Heart right ventricle (tissue), 16 donors: ENCODE results near the gene ADGRD2. TPM values are rescaled to one million over a fixed set of nuclear protein-coding genes. Genes with fewer than 3 reads are reported as not detected.
"Not testable (repeated sequence)": the region's sequence is repeated elsewhere in the genome, so short reads cannot be mapped to it uniquely, and the experiment has no call there.

Experiments
- ATAC-seq, 8 donors: fragments of 200-7000 bp; cut with Tn5 transposase; one replicate each; pipeline ENCODE4 v1.9.1; 2020; ENCODE audit warnings: mild to moderate bottlenecking in 8 of 8, moderate library complexity in 8 of 8, moderate number of reproducible peaks in 1 of 8
- DNase-seq, 2 donors: peaks; one replicate each; pipeline ENCODE4 v3.0.0-alpha.2; 2020
- H3K27ac ChIP-seq, 10 donors: fragments of 200-600 bp; sonication (generic) in 2 of 10; one replicate each; pipeline versions ENCODE4 v1.5.0 to v1.8.0; 2020 to 2022; ENCODE audit warnings: mild to moderate bottlenecking in 3 of 10
- H3K27me3 ChIP-seq, 7 donors: fragments of 200-600 bp; one replicate each; pipeline ENCODE4 v1.8.0; 2021 to 2022; ENCODE audit warnings: mild to moderate bottlenecking in 2 of 7
- H3K36me3 ChIP-seq, 9 donors: fragments of 200-600 bp; sonication (generic) in 1 of 9; one replicate each; pipeline versions ENCODE4 v1.5.0 to v1.8.0; 2020 to 2022; ENCODE audit warnings: mild to moderate bottlenecking in 2 of 9
- H3K4me1 ChIP-seq, 9 donors: fragments of 200-600 bp; sonication (generic) in 1 of 9; one replicate each; pipeline versions ENCODE4 v1.5.0 to v1.8.0; 2020 to 2022; ENCODE audit warnings: mild to moderate bottlenecking in 4 of 9
- H3K4me3 ChIP-seq, 10 donors: fragments of 200-600 bp; sonication (generic) in 2 of 10; one replicate each; pipeline versions ENCODE4 v1.5.0 to v1.8.0; 2020 to 2022; ENCODE audit warnings: mild to moderate bottlenecking in 7 of 10, moderate library complexity in 2 of 10
- H3K9me3 ChIP-seq, 11 donors: fragments of 200-600 bp in 10 of 11; sonication (generic) in 2 of 11; one replicate each; pipeline versions ENCODE4 v1.5.0 to v1.8.0; 2013 to 2022; ENCODE audit warnings: mild to moderate bottlenecking in 2 of 11, control low read depth in 1 of 11, moderate library complexity in 1 of 11
- WGBS, 2 donors: extraction: QIAGEN DNeasy Blood & Tissue Kit; methylation state at CpG; one replicate each; pipeline ENCODE4 v1.1.7; 2013; ENCODE audit warnings: inconsistent platforms in 1 of 2; 5-methylcytosine and 5-hydroxymethylcytosine counted together
- intact Hi-C, 10 donors: fragments of 100-400 bp; cut with DNase I; formaldehyde crosslinking; loops; one replicate each; pipeline versions ENCODE4 v1.11.1 to v1.14.2; 2022
- polyA plus RNA-seq, 2 donors: library from polyadenylated mRNA; stranded (reverse); fragments of 200-250 nt; gene quantifications; one replicate each; pipeline ENCODE4 v1.2.3, GENCODE V29; 2013
- total RNA-seq, 10 donors: library from RNA; stranded (reverse); fragmentation: NEBNext Ultra II Directional in 3 of 10; extraction: Animal tissue kit (Norgen Biotek cat#: 25700) in 3 of 10; gene quantifications; one replicate each; pipeline versions ENCODE4 v1.2.1 to v1.2.4, GENCODE V29; 2021 to 2023
- TF ChIP-seq, protein P1 (sequence below), 9 donors: fragments of 200-600 bp; sonication (generic) in 2 of 9; IDR thresholded peaks; one replicate each; pipeline versions ENCODE4 v1.5.0 to v1.8.0; 2021 to 2022; ENCODE audit warnings: antibody characterized with exemption in 9 of 9, mild to moderate bottlenecking in 5 of 9, moderate library complexity in 1 of 9
- donor health status: Arrhythmogenic right ventricular cardiomyopathy.
- donor health status: ischemic (EF 13 %, LVEDD 7.1; RV severe dilation, severe dysfunction).
- donor health status: healthy with polysubstance abuse.
- donor health status: DM: no; HTN: yes; CAD: no.
- donor health status: DM: no; HTN: no; CAD: no.
- donor health status: ischemic (EF 25% LVEDD 6.9; RV normal size, moderate dysfunction).
- donor health status: ischemic (EF 25% LVEDD 5.7; RV mildly dilated, moderate dysfunction).
- donor health status: healthy.
- donor health status: DM: yes; HTN: yes; CAD: no.
- donor health status: Ischemic cardiomyopathy.
- donor health status: ischemic (EF 35%, LVEDD 5.7; RV mildly dilated, moderate dysfunction).
- donor health status: nonischemic (EF 11% LVEDD 7.7; RV severe dilation, severe dysfunction).
- donor health status: DM: yes; HTN: yes; CAD: no.
- donor health status: PGD.
- donor health status: ischemic (EF 29% LVEDD 5.4; RV normal size, mild dysfunction).
- donor health status: nonischemic (EF 23%, LVEDD 6.1; RV moderate dilation, normal function).

ADGRD2 gene
- total and polyA plus RNA-seq, 12 donors: 0.03 to 0.68 TPM; not detected in 10

DNA sequence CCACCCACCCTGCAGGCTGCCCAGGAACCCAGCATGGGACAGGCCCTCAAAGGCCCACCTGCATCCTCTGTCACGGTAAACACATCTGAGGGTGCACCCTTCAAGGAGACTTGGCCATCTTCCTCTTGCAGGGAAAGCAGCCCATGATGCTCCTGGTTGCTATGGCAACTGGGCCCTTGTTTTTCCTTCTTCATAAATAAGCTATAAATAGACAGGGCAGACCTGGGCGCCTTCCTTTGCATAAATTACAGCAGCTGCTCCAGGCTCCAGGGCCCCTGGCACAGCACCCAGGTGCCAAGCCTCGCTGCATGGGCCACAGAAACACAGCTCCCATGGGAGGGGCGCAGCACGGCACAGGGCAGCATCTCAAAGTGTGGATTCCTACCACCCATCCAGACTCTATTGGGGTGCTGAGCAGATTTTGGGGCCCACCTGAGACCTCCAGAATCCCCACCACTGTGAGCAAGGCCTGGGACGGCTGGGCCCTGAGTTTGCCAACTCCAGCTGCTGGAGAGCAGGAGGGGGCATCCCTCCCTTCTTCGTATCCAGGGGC is 29.2 kb upstream of the ADGRD2 start:
- no peak for DNase-seq
- peaks cover 0 to 8% (median 3%) of the 10 kb centered on the region in 7 donors for H3K27me3 ChIP-seq
- no peaks in the 10 kb centered on the region for H3K4me1 ChIP-seq
- TF ChIP-seq, protein P1, sequence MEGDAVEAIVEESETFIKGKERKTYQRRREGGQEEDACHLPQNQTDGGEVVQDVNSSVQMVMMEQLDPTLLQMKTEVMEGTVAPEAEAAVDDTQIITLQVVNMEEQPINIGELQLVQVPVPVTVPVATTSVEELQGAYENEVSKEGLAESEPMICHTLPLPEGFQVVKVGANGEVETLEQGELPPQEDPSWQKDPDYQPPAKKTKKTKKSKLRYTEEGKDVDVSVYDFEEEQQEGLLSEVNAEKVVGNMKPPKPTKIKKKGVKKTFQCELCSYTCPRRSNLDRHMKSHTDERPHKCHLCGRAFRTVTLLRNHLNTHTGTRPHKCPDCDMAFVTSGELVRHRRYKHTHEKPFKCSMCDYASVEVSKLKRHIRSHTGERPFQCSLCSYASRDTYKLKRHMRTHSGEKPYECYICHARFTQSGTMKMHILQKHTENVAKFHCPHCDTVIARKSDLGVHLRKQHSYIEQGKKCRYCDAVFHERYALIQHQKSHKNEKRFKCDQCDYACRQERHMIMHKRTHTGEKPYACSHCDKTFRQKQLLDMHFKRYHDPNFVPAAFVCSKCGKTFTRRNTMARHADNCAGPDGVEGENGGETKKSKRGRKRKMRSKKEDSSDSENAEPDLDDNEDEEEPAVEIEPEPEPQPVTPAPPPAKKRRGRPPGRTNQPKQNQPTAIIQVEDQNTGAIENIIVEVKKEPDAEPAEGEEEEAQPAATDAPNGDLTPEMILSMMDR (IDR thresholded peaks at IDR 0.05): no peak
- no peaks in the 10 kb centered on the region for H3K36me3 ChIP-seq
- no peak overlapping the region for H3K4me3 ChIP-seq
- H3K9me3 ChIP-seq: no peaks in the 10 kb centered on the region
- H3K27ac ChIP-seq: no peak overlapping the region
- 55 to 60% methylated on average over 7 of the region's 7 CpGs for WGBS, 2 donors
- intact Hi-C loops: loop anchor here in 3 of 10 donors (2.0 to 5.0 kb wide), 2 partner anchors 116 kb away; no protein-coding TSS in a partner anchor
- peak in 2 of 8 donors; percentile 8 to 37 for ATAC-seq

DNA sequence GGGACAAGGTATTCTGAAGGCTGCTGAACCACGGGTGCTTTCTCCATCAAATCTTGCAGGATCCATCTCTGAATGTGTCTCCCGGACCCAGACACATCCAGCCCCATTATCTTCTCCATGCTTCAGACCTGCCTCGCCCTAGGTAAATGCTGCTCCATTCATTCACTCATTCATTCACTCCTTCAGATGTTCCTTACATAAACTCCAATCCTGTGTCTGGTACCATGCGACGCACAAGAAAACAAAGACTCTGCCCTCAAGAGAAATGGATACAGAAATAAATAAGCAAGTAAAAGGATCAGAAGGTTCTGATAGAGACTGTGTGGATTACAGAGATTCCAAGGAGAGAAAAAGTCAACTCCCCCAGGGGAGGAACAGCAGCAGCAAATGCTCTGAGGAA is 27.1 kb upstream of the ADGRD2 start:
- intact Hi-C loops: loop anchor here in 2 of 10 donors (5.0 kb wide), 1 partner anchor 114 kb away; no protein-coding TSS in a partner anchor
- no peak for ATAC-seq
- TF ChIP-seq, protein P1 (IDR thresholded peaks at IDR 0.05): no peak
- H3K27me3 ChIP-seq: peaks cover 0 to 11% (median 3%) of the 10 kb centered on the region in 7 donors
- H3K4me3 ChIP-seq: no peak overlapping the region
- H3K9me3 ChIP-seq: no peaks in the 10 kb centered on the region
- DNase-seq: no peak
- no peaks in the 10 kb centered on the region for H3K36me3 ChIP-seq
- H3K27ac ChIP-seq: no peak overlapping the region
- 79 to 84% methylated on average over 5 of the region's 5 CpGs for WGBS, 2 donors
- no peaks in the 10 kb centered on the region for H3K4me1 ChIP-seq

DNA sequence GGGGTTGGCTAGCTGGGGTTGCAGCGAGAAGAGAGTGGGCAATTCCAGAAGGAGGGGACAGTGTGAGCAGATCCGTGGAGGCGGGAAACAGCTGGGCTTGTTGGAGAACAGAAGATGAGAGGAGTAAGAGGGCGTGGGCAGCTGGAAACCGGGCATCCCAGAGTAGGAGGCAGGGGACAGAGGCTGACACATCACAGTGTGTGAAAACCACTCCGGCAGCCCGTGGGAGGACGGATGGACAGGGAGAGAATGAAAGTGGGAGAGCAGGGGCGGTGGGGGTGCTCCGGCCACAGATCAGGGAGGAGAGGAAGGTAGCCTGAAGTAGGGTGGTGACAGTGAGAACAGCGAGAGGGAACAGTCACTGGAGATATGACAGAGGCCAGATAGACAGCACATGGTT is 26.7 kb upstream of the ADGRD2 start:
- ATAC-seq: peak in 2 of 8 donors; percentile 7 to 8
- Histone ChIP-seq H3K27me3 (peaks cover 0 to 11% (median 3%) of the 10 kb centered on the region in 7 donors), H3K4me3 (no peak overlapping the region), H3K36me3 (no peaks in the 10 kb centered on the region), H3K27ac (no peak overlapping the region), H3K9me3 (no peaks in the 10 kb centered on the region), H3K4me1 (no peaks in the 10 kb centered on the region)
- no peak for DNase-seq
- WGBS, 2 donors: 33 to 37% methylated on average over 11 of the region's 11 CpGs
- TF ChIP-seq, protein P1 (IDR thresholded peaks at IDR 0.05): no peak
- intact Hi-C loops: loop anchor here in 2 of 10 donors (5.0 kb wide), 1 partner anchor 114 kb away; no protein-coding TSS in a partner anchor

DNA sequence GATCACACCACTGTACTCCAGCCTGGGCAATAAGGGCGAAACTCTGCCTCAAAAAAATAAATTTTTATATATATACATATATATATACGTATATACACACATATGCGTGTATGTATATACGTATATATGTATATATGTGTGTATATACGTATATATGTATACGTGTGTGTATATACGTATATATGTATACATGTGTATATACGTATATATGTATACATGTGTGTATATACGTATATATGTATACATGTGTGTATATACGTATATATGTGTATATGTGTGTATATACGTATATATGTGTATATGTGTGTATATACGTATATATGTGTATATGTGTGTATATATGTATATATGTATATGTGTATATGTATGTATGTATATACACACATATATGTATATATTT is 24.5 kb upstream of the ADGRD2 start:
- H3K27ac ChIP-seq, ATAC-seq, intact Hi-C loops, H3K9me3 ChIP-seq, H3K4me1 ChIP-seq, H3K36me3 ChIP-seq, H3K4me3 ChIP-seq, DNase-seq: not testable (repeated sequence)
- H3K27me3 ChIP-seq: peaks cover 0 to 11% (median 3%) of the 10 kb centered on the region in 7 donors
- 78 to 93% methylated on average over 12 of the region's 12 CpGs for WGBS, 2 donors

DNA sequence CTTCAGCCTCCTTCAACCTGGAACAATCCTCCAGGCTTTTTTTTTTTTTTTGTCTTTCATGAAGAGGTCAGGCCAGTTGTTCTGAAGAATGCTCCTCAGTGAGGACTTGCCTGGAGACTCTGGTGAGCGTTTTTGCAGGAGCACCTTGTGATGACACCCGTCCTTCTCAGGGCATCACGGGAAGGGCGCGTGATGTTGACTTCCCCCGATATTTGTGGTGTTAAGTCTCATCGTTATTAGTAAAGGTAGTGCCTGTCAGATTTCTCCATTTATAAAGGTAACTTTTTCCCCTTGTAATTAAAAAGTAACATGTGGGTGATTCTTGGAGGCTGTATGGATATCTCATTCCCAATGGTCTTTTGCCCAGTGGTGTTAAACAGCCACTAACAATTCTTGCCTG is 23.9 kb upstream of the ADGRD2 start:
- Histone ChIP-seq H3K27me3 (peaks cover 0 to 11% (median 3%) of the 10 kb centered on the region in 7 donors), H3K4me3 (no peak overlapping the region), H3K4me1 (no peaks in the 10 kb centered on the region), H3K27ac (no peak overlapping the region), H3K9me3 (no peaks in the 10 kb centered on the region), H3K36me3 (no peaks in the 10 kb centered on the region)
- ATAC-seq (no peak), DNase-seq (no peak)
- 89 to 94% methylated on average over 7 of the region's 7 CpGs for WGBS, 2 donors
- intact Hi-C loops: no loop called here
- TF ChIP-seq, protein P1 (IDR thresholded peaks at IDR 0.05): no peak
